GM18870 (cell line): ENCODE results near the gene HOXA3.

Source experiments
- ATAC-seq: cut with Tn5 transposase; IDR thresholded peaks from one replicate; pipeline ENCODE4 v1.9.1; 2021; ENCODE audit warnings: moderate library complexity; ENCODE audit not compliant: unreplicated experiment

Gene HOXA3

DNA sequence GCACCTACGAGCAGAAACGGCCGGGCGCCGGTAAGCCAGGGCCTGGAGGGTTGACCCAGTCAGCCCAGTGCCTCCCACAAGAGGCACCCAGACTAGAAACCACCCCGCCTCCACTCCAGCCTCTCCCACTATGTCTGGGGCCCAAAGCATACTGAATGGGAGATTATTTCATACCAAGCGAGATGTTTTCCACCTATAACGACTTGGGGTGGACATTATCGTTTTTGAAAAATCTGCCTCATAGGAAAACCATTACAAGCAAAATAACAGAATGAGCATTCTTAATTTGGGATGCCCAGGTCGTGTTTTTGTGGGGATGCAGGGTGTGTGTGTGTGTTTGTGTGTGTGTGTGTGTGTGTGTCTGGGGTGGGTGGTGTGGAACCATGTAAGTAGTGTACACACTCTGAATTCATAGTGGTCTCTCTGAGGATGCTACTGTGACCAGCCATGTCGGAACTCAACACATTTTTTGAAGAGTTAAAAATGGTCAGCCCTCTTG, 6.4 kb downstream of the HOXA3 start:
- ATAC-seq, result no peak

- no peak for ATAC-seq
These were observed 7.0 kb downstream of the HOXA3 start for GRCh38 chr7:27145165-27145913.

DNA sequence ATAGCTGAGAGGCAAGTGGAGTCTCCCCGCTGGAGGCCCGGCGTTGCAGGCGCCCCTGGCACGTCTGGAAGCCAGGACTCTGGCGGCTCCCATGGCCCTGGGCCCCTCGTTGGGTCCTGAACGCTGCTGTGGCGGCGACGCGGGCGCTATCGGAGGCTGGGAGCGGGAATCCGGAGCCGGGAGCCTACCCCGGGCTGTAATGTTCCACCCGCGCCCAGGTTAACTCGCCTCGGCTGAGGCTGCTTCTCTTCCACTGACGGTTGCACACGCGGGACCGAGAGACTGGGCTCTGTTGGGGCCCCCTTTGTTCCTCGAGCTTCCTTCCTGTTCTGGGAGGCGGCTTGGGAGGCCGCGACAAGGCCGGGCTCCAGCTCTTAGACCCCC, 7.6 kb downstream of the HOXA3 start:
- no peak for ATAC-seq

DNA sequence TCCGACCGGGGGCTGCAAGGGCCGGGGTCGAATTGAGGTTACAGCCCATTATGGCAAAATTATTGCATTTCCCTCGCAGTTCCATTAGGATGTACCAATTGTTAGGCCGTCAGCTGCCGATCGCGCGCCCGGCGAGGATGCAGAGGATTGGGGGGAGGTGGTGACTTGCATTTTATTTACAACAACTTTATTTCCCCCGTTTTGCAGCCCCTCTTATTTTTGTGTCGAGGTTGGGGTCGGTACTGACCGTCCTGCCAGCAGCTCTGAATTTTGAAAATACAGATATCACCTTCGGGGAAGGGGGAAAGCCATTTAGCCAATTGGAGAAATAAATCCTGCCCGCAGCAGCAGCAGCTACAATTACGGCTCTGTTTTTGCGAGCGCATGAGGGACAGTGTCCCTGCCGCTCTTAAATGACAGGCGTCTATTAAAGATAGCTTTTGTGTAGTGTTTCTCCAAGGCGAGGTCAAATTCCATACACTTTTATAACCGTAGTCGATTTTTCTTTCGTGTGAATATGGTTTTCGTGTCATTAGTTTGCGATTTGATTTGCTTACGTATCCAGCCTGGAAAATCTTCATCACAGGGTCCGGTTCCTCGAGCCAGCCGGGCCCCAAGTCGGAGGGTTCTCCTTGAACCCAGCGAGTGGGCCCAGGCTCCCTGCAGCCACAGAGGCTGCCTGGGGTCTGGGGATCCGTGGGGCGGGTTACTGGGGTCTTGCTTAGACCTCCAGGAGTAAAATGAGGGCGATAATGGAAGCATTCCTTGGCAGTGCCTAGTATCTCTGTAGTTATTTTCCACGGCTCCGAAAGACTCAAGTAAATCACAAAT, 8.2 kb downstream of the HOXA3 start:
- no peak for ATAC-seq

DNA sequence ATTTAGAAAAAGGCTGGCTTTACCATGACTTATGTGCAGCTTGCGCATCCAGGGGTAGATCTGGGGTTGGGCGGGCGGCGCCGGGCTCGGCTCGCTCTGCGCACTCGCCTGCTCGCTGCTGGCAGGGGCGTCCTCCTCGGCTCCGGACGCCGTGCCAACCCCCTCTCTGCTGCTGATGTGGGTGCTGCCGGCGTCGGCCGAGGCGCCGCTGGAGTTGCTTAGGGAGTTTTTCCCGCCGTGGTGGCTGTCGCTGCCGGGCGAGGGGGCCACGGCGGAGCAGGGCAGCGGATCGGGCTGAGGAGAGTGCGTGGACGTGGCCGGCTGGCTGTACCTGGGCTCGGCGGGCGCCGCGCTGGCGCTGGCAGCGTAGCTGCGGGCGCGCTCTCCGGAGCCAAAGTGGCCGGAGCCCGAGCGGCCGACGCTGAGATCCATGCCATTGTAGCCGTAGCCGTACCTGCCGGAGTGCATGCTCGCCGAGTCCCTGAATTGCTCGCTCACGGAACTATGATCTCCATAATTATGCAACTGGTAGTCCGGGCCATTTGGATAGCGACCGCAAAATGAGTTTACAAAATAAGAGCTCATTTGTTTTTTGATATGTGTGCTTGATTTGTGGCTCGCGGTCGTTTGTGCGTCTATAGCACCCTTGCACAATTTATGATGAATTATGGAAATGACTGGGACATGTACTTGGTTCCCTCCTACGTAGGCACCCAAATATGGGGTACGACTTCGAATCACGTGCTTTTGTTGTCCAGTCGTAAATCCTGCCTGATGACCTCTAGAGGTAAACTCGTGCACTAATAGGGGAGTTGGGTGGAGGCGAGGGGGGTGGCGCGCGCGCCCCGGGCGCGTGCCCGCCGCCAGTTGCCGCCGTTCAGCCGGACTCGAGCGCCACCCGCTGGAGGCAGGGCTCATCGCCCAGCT, 9.1 kb downstream of the HOXA3 start, which contains the start of gene HOXA5:
Gene HOXA5 (minus strand): TSS at position 659 of the 927 bp plus-strand sequence. CDS start 74 bp downstream, at position 585.
- no peak for ATAC-seq

- no peak for ATAC-seq
These were observed 9.8 kb downstream of the HOXA3 start for GRCh38 chr7:27142580-27143022.

DNA sequence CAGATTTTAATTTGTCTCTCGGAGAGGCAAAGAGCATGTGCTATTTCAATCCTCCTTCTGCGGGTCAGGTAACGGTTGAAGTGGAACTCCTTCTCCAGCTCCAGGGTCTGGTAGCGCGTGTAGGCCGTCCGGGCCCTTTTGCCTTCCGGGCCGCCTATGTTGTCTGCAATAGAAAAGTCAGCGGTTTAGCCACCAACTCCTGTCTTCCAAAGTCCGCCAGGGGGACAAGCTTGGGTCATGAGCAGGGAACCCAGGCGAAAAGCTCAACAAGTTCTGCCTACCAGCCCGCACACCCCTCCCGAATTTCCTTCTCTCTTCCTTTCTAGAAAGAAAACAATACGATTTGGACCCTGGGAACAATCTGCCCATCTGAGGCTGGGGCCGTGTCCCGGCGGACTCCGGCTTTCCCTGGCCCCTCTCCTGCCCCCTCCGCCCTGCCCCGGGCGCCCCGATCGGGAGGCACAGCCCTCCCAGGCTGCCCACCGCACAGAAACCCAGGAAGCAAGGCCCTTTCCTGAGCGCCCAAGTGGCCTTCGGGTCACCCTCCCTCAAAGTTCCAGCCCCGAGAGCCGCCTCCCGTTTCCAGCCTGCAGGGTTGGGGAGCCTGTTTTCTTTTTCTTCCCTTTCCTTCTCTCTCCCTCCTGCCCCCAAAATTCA, 10.3 kb downstream of the HOXA3 start:
- ATAC-seq, result no peak

DNA sequence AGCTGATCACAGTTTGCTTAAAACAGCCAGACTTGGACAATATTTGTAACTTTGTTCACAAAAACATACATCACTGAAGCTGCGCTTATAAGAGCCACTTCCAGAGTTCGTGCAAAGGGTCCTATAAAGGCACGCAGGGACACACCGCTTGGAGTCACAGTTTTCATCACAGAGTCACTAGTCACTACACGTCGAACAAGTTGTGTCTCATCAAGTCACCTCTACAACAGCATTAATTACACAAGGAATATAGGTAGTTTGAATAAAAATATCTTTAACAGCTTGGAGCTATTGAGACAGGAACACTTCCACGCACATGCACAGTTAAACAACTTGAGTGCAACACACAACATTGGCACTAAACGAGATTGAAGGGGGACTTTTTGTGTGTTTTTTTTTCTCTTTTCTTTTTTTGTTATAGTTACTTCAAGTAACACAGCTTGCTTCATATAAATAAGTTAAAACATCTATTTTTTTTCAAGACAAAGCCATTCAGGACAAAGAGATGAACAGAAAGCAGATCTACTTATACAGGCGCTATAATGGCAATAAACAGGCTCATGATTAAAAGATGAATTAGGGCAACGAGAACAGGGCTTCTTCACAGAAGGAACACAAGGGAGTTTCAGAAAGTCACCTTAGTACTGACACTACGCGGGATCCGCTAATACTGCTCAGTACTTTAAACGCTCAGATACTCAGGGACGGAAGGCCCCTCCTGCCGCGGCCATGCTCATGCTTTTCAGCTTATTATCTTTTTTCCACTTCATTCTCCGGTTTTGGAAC, 11.1 kb downstream of the HOXA3 start:
- ATAC-seq, result no peak

DNA sequence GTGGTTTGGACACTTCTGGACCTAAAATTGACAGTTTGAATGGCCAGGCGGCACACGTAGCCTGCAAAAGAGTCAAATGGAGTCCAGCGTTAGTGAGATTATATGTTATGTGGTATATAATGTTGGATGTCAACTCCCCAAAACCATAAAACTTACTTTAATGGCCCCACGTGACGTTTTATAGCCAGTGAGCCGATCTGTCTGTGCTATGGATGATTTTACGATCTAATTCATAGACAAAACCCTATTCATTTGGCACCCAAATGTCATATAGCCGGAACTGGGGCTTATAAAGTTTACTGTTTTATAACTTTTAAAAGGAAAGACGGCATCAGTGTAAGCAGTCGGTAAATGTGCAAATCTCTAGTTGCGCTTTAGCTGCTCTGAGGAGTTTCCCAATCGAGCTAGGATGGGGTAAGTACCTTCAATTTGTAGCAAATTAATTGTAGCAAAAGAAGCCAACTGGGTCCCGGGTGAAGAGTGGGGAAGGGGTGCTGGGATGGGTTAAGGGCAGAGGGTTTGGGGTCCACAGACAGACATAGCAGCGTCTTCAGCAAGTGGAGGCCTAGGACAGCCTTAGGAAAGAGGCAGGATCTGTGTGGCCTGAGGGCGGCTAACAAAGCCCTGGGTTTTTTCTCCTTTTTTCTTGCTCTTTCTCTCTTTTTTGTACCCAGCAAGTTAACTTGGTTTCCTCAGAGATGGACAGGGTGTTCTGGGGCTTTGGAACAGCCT, 12.1 kb downstream of the HOXA3 start:
- no peak for ATAC-seq

DNA sequence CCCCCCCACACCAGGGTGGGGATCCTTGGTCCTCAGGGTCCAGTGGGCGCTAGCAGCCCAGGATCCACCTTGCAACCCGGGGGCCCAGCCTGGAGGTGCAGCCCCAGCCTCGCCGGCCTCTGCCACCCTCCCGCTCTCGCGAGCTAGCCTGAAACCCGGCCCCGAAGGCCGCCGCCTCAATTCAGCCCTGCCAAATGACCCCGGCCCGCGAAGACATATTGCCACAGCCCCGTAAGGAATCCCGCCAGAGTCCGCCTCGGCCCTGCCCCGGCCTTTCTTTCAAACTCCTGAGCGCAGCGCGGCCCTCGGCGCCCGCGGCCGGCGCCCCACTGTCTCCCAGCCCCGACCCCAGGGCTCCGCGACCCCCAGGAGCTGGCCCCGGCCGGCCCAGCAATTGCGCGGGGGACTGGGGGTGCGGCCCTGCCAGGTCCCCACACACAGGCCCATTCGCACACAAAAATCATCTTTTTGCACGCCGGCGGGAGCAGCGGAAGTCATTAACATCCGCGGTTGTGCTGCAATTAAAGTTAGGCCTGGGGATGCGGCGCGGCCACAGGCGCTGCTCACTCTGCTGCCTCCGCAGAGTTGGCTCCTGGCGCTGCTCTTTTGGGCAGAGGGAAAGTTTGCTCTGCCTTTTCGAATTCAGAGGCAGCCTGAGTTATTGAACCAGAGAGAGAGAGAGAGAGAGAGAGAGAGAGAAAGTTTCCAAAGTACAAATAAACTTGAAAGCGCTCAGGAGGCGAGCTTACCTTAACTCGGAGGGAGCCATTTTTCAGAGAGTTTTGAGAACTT, 12.9 kb downstream of the HOXA3 start:
- ATAC-seq, result no peak

DNA sequence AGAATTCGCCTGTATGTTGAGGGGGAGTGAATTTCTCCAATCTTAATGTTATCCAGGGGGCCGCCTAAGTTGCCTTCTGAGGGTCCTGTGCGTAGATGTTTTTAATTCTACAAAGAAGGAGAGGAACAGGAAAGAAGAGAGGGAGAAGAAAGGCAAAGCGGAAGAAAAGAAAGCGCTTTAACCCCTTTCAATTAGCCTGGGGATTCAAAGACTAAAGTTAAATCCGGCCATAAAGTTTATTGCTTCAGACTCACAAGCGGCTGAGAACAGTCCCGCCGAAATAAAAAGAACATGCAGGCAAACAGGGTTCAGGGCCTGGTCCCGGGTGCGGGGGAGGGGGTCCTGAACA, 13.4 kb downstream of the HOXA3 start:
- ATAC-seq, result no peak

DNA sequence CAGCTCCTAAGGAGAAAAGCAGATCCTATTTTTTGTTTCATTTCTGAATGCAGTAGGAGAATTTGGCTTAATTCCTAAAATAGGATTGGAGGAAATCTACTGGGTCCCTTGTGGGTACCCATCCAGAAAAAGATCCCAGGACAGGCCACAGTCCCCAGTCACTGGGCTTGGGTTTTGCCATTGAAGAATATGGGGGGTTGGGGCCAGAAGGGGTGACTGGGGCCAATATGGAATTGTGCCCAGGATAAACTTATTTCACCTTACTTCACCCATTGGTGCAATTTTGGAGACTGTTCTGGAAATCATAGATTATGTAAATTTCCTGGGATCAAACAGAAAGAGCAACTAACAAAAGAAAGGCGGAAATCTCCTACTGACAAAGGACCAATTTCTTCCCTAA, 13.9 kb downstream of the HOXA3 start:
- no peak for ATAC-seq

DNA sequence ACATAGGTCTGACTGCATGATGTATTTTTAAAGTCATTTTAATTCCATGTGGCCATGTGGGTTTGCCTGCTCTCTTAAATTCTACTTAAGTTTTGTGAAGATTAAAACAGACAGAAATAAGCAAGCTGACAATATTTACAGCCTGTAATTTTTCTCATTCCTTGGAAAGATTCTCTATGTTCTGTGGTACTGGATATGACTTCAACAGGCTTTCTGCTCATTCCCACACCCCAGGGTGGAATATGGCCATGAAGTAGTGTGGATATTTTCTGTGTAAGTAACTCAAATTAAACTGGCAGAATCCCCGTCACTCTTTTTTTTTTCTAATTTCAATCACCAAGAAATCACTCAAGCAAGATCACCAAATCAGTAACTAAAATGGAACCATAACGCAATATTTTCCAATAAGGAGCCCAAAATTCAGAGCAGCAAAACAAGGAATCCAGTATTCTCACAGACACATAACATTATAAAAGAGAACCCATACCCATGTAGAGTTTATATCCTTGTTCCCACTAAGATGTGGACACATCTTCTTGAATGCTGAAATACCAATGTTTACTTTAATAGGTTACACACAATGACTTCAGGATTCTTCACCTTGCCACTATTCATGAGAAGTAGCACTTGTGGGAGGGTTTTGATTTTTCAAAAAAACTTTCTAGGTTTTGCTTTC, 14.6 kb downstream of the HOXA3 start:
- no peak for ATAC-seq

GRCh38 chr7:27134392-27134791, 18.0 kb downstream of the HOXA3 start:
- no peak for ATAC-seq

GRCh38 chr7:27133409-27134231, 18.8 kb downstream of the HOXA3 start:
- no peak for ATAC-seq

DNA sequence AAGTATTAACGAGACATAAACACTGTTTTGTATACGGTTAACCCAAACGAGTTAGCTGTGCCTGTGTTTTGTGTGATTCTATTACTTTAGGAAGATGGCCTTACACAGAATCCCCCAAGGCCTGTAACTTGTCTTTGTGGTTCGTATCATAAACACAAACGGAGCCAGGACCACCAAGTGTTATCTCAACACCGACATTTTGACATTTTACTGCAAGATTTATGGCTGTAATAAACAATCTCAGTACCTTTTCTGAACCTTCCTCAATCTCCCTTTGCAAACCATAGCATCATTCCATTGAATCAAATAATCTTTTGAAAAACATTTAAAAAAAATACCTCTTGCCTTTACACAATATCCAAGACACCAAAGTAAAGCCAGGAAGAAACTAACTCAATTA, 19.4 kb downstream of the HOXA3 start:
- no peak for ATAC-seq

- ATAC-seq, result no peak
These were observed 20.2 kb downstream of the HOXA3 start for GRCh38 chr7:27132214-27132613.
